Fibroblast of lung (primary cell): Measurements from ENCODE around the gene TARM1. TPM values are rescaled to one million over a fixed set of nuclear protein-coding genes. Genes with fewer than 3 reads are reported as not detected.

Experiments used
- DNase-seq, 2 donors: peaks; one replicate each; pipeline versions ENCODE4 v3.0.0 to v3.0.0-alpha.2; 2010; ENCODE audit warnings: low read depth in 2 of 2
- H2AFZ ChIP-seq: 2 replicates; pipeline ENCODE4 v1.5.1; 2012; ENCODE audit warnings: low read length, control low read depth, inconsistent platforms
- H3K27ac ChIP-seq: 2 replicates; pipeline ENCODE4 v1.5.1; 2011; ENCODE audit warnings: low read length, control low read depth; ENCODE audit not compliant: insufficient read depth
- H3K27me3 ChIP-seq: 2 replicates; pipeline ENCODE4 v1.5.1; 2011; ENCODE audit warnings: mild to moderate bottlenecking, low read length; ENCODE audit not compliant: control insufficient read depth, insufficient read depth
- H3K36me3 ChIP-seq: 2 replicates; pipeline ENCODE4 v1.5.1; 2011; ENCODE audit warnings: low read length; ENCODE audit not compliant: control insufficient read depth, insufficient read depth
- H3K4me1 ChIP-seq: 2 replicates; pipeline ENCODE4 v1.5.1; 2011; ENCODE audit warnings: low read length; ENCODE audit not compliant: control insufficient read depth, insufficient read depth; ENCODE audit errors: extremely low read depth
- H3K4me2 ChIP-seq: 2 replicates; pipeline ENCODE4 v1.5.1; 2011; ENCODE audit warnings: low read length, control low read depth; ENCODE audit not compliant: insufficient read depth; ENCODE audit errors: extremely low read depth
- H3K4me3 ChIP-seq, 4 experiments: fragments of 200-600 bp in 1 of 4; sonication (generic) in 1 of 4; replicated peaks in 1 of 4; 2 replicates each; pipeline ENCODE4 v1.5.1; 2011 to 2016; ENCODE audit warnings: low read length in 4 of 4, low read depth in 3 of 4, mild to moderate bottlenecking in 3 of 4, control low read depth in 2 of 4, inconsistent platforms in 1 of 4, mixed read lengths in 1 of 4; ENCODE audit not compliant: insufficient read depth in 1 of 4; ENCODE audit errors: control extremely low read depth in 1 of 4
- H3K79me2 ChIP-seq: 2 replicates; pipeline ENCODE4 v1.5.1; 2012; ENCODE audit warnings: mild to moderate bottlenecking, low read length, inconsistent platforms; ENCODE audit not compliant: control insufficient read depth, insufficient read depth
- H3K9ac ChIP-seq: 2 replicates; pipeline ENCODE4 v1.5.1; 2011; ENCODE audit warnings: mild to moderate bottlenecking, low read length, control low read depth; ENCODE audit not compliant: insufficient read depth
- H3K9me3 ChIP-seq: 2 replicates; pipeline ENCODE4 v1.5.1; 2012; ENCODE audit warnings: low read depth, low read length; ENCODE audit not compliant: control insufficient read depth, insufficient read depth
- H4K20me1 ChIP-seq: 2 replicates; pipeline ENCODE4 v1.5.1; 2011; ENCODE audit warnings: low read length; ENCODE audit not compliant: control insufficient read depth, insufficient read depth; ENCODE audit errors: extremely low read depth
- EZH2 ChIP-seq: IDR thresholded peaks from 2 replicates; pipeline ENCODE4 v1.5.1; 2012; ENCODE audit warnings: low read length, control low read depth, mild to moderate bottlenecking; ENCODE audit errors: missing control alignments
- polyA plus RNA-seq, 2 donors: library from polyadenylated mRNA; depleted of rRNA in 1 of 2; stranded (reverse) in 1 of 2; unstranded in 1 of 2; fragments of >200 nt; gene quantifications; 2 replicates each; pipeline ENCODE4 v1.2.1, GENCODE V29; 2011 to 2012; ENCODE audit warnings: missing spikeins in 1 of 2
- total RNA-seq: library from RNA; depleted of rRNA; stranded (reverse); fragments of >200 nt; gene quantifications from 2 replicates; pipeline ENCODE4 v1.2.1, GENCODE V29; 2014
- TF ChIP-seq, protein P1 (sequence below), 2 donors: IDR thresholded peaks in 1 of 2; conservative IDR thresholded peaks in 1 of 2; 1 replicate in 1 of 2; 2 replicates in 1 of 2; pipeline ENCODE4 v1.5.1; 2011 to 2012; ENCODE audit warnings: low read length in 2 of 2, control low read depth in 1 of 2, inconsistent platforms in 1 of 2, low read depth in 1 of 2, mild to moderate bottlenecking in 1 of 2

The TARM1 gene
- total and polyA plus RNA-seq, 2 donors (not counting 1 experiment from before 2014, with no cell fraction given), result not detected

DNA sequence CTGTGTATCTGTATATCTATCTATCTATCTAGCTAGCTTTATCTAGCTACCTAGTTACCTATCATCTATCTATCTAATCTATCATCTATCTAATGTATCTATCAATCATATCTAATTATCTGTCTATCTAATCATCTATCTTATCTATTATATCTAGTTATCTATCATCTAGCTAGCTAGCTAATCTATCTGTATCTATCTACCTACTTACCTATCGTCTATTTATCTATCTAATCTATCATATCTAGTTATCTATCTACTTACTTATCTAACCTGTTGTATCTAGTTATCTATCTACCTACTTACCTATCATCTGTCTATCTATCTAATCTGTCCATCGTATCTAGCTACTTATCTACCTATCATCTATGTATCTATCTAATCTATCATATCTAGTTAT is 35.4 kb downstream of the TARM1 start:
- no peak overlapping the region for H3K9ac ChIP-seq
- no peak overlapping the region for H3K4me2 ChIP-seq
- no peak overlapping the region for H3K27ac ChIP-seq
- no peaks in the 10 kb centered on the region for H4K20me1 ChIP-seq
- no peaks in the 10 kb centered on the region for H3K4me1 ChIP-seq
- no peaks in the 10 kb centered on the region for H3K79me2 ChIP-seq
- no peak overlapping the region for H3K4me3 ChIP-seq
- no peaks in the 10 kb centered on the region for H3K36me3 ChIP-seq
- no peak for DNase-seq
- no peaks in the 10 kb centered on the region for H3K27me3 ChIP-seq
- no peak for TF ChIP-seq EZH2
- TF ChIP-seq, protein P1, sequence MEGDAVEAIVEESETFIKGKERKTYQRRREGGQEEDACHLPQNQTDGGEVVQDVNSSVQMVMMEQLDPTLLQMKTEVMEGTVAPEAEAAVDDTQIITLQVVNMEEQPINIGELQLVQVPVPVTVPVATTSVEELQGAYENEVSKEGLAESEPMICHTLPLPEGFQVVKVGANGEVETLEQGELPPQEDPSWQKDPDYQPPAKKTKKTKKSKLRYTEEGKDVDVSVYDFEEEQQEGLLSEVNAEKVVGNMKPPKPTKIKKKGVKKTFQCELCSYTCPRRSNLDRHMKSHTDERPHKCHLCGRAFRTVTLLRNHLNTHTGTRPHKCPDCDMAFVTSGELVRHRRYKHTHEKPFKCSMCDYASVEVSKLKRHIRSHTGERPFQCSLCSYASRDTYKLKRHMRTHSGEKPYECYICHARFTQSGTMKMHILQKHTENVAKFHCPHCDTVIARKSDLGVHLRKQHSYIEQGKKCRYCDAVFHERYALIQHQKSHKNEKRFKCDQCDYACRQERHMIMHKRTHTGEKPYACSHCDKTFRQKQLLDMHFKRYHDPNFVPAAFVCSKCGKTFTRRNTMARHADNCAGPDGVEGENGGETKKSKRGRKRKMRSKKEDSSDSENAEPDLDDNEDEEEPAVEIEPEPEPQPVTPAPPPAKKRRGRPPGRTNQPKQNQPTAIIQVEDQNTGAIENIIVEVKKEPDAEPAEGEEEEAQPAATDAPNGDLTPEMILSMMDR (conservative IDR thresholded peaks at IDR 0.05 in 1 of 2, IDR thresholded peaks at IDR 0.05 in 1 of 2; ENCODE audit: low read depth in 1 of 2, low read length in 2 of 2), result no peak
- H3K9me3 ChIP-seq, result no peaks in the 10 kb centered on the region
- H2AFZ ChIP-seq, result no peak overlapping the region

GRCh38 chr19:54042989-54043388 is 38.2 kb downstream of the TARM1 start:
- no peaks in the 10 kb centered on the region for H3K27me3 ChIP-seq
- TF ChIP-seq, protein P1 (conservative IDR thresholded peaks at IDR 0.05 in 1 of 2, IDR thresholded peaks at IDR 0.05 in 1 of 2; ENCODE audit: low read depth in 1 of 2, low read length in 2 of 2), result no peak
- TF ChIP-seq EZH2, result no peak
- DNase-seq, result no peak
- H3K4me1 ChIP-seq, result no peaks in the 10 kb centered on the region
- H3K9me3 ChIP-seq, result no peaks in the 10 kb centered on the region
- no peaks in the 10 kb centered on the region for H3K36me3 ChIP-seq
- no peak overlapping the region for H3K27ac ChIP-seq
- H3K4me2 ChIP-seq, result no peak overlapping the region
- no peaks in the 10 kb centered on the region for H3K79me2 ChIP-seq
- H3K9ac ChIP-seq, result no peak overlapping the region
- no peaks in the 10 kb centered on the region for H4K20me1 ChIP-seq
- no peak overlapping the region for H2AFZ ChIP-seq
- H3K4me3 ChIP-seq, result no peak overlapping the region

DNA sequence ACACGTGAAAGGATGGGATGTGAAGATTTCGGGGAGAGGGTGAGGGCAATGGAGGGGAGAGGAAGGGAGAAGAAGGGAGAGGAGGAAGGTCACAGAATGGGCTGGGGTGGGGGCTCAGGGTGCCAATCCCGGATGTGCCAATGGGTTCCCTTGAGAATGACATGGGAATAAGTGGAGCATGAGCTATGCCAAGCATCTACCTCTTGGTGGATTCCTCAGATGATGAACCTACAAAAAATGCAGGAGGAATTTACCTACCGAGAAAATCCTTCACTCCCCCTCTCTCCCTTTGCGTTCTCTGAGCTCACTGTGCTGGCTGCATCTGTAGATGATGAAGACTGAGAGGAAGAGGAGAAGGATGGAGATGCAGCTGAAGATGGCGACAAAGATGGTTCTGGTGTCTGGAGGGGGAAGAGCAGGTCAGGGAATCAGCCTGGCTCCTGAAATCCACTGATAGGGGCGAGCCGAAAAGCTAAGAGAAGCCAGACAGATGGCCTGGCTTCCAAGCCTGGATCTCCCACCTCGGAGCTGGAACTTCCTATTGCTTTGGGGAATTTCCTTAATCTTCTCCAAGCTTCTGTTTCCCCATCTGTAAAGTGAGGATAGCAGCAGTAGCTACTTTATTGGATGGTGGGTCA is 39.1 kb downstream of the TARM1 start:
- no peak overlapping the region for H2AFZ ChIP-seq
- no peaks in the 10 kb centered on the region for H3K27me3 ChIP-seq

More for the DNA sequence above, 39.1 kb downstream of the TARM1 start:
- H3K36me3 ChIP-seq, result no peaks in the 10 kb centered on the region
- H4K20me1 ChIP-seq, result no peaks in the 10 kb centered on the region
- H3K9me3 ChIP-seq, result no peaks in the 10 kb centered on the region
- no peak for DNase-seq
- H3K27ac ChIP-seq, result no peak overlapping the region
- no peak for TF ChIP-seq EZH2
- TF ChIP-seq, protein P1 (conservative IDR thresholded peaks at IDR 0.05 in 1 of 2, IDR thresholded peaks at IDR 0.05 in 1 of 2; ENCODE audit: low read depth in 1 of 2, low read length in 2 of 2), result no peak
- H3K4me1 ChIP-seq, result no peaks in the 10 kb centered on the region
- H3K9ac ChIP-seq, result no peak overlapping the region
- no peak overlapping the region for H3K4me2 ChIP-seq
- H3K79me2 ChIP-seq, result no peaks in the 10 kb centered on the region
- no peak overlapping the region for H3K4me3 ChIP-seq
